GM12878 (cell line): ENCODE results near the gene ADAMTS17. TPM values are rescaled to one million over a fixed set of nuclear protein-coding genes. Genes with fewer than 3 reads are reported as not detected.

Experiments used
- ATAC-seq: fragments of 200-7000 bp; cut with Tn5 transposase; 3 replicates; pipeline ENCODE4 v1.9.1; 2020; ENCODE audit warnings: mild to moderate bottlenecking, moderate library complexity
- BruUV-seq: library from RNA; stranded (reverse); fragments of 400-500 nt; replicated peaks from 2 replicates; lab custom pipeline; 2021; lab: Mats Ljungman, UMichigan
- CTCF ChIA-PET: fragments of 300-600 bp; sonication (Branson Sonifier 250); formaldehyde crosslinking; extraction: SDS; loops from one replicate; lab custom pipeline; 2021; ENCODE audit warnings: inconsistent platforms; lab: Yijun Ruan, JAX
- POLR2A ChIA-PET: fragments of 350-600 bp; formaldehyde crosslinking; extraction: SDS; loops from one replicate; lab custom pipeline; 2021; ENCODE audit warnings: inconsistent platforms; lab: Charles Lee
- RAD21 ChIA-PET: fragments of 300-600 bp; sonication (Branson Sonifier 250); formaldehyde crosslinking; loops from one replicate; lab custom pipeline; 2023; ENCODE audit warnings: antibody characterized with exemption; ENCODE audit not compliant: unreplicated experiment; lab: Charles Lee
- SMC1A ChIA-PET: fragments of 300-600 bp; sonication (Branson Sonifier 250); formaldehyde crosslinking; loops from one replicate; lab custom pipeline; 2023; ENCODE audit not compliant: unreplicated experiment, uncharacterized antibody; lab: Charles Lee
- DNase-seq: peaks from one replicate; pipeline ENCODE4 v3.0.0-alpha.2; 2011; ENCODE audit warnings: low read depth, low spot score
- FAIRE-seq: peaks from 3 replicates; lab custom pipeline; 2011; peaks lifted over from hg19 to GRCh38; lab: Jason Lieb, UNC
- H2AFZ ChIP-seq: 2 replicates; pipeline ENCODE4 v1.6.0; 2011; ENCODE audit warnings: low read depth, low read length, control low read depth; ENCODE audit not compliant: control insufficient read depth
- H3K27ac ChIP-seq: 2 replicates; pipeline ENCODE4 v1.5.1; 2011; ENCODE audit warnings: control low read depth; ENCODE audit not compliant: control insufficient read depth, insufficient read depth
- H3K27me3 ChIP-seq, 2 experiments: replicated peaks in 1 of 2; 2 replicates each; pipeline versions ENCODE4 v1.6.0 to v1.6.1; 2011; ENCODE audit warnings: low read length in 1 of 2; ENCODE audit not compliant: control insufficient read depth in 2 of 2, insufficient read depth in 2 of 2
- H3K36me3 ChIP-seq, 2 experiments: 2 replicates each; pipeline ENCODE4 v1.5.1; 2011; ENCODE audit warnings: low read length in 1 of 2; ENCODE audit not compliant: control insufficient read depth in 2 of 2, insufficient read depth in 2 of 2
- H3K4me1 ChIP-seq: 2 replicates; pipeline ENCODE4 v1.6.1; 2011; ENCODE audit warnings: mild to moderate bottlenecking, low read length, moderate library complexity, mixed read lengths; ENCODE audit not compliant: control insufficient read depth, insufficient read depth
- H3K4me2 ChIP-seq: 2 replicates; pipeline ENCODE4 v1.6.0; 2011; ENCODE audit warnings: control low read depth; ENCODE audit not compliant: control insufficient read depth, insufficient read depth
- H3K4me3 ChIP-seq: fragments of 200-600 bp; sonication (generic); 2 replicates; pipeline ENCODE4 v1.5.1; 2016
- H3K79me2 ChIP-seq: 2 replicates; pipeline ENCODE4 v1.6.0; 2011; ENCODE audit warnings: low read length; ENCODE audit not compliant: control insufficient read depth, insufficient read depth
- H3K9ac ChIP-seq: 2 replicates; pipeline ENCODE4 v1.8.0; 2011; ENCODE audit warnings: low read length, control low read depth, mixed read lengths; ENCODE audit not compliant: control insufficient read depth, insufficient read depth
- H3K9me3 ChIP-seq: replicated peaks from 3 replicates; pipeline ENCODE4 v1.5.1; 2011; ENCODE audit warnings: mild to moderate bottlenecking, low read length; ENCODE audit not compliant: control insufficient read depth, insufficient read depth
- H4K20me1 ChIP-seq: 2 replicates; pipeline ENCODE4 v1.6.0; 2011; ENCODE audit not compliant: control insufficient read depth, insufficient read depth
- BCL3 ChIP-seq: IDR thresholded peaks from 2 replicates; pipeline ENCODE4 v1.6.1; 2011; ENCODE audit warnings: borderline replicate concordance, low read depth, mild to moderate bottlenecking, moderate library complexity, low read length; ENCODE audit not compliant: insufficient read depth, poor library complexity, severe bottlenecking
- CBFB ChIP-seq: IDR thresholded peaks from 2 replicates; pipeline ENCODE4 v1.6.1; 2016; ENCODE audit warnings: antibody characterized with exemption, low read depth
- FOXM1 ChIP-seq: IDR thresholded peaks from 2 replicates; pipeline ENCODE4 v1.6.1; 2012; ENCODE audit warnings: low read depth, mild to moderate bottlenecking, inconsistent platforms, low read length, moderate library complexity
- JUNB ChIP-seq: IDR thresholded peaks from 2 replicates; pipeline ENCODE4 v1.6.1; 2016; ENCODE audit warnings: antibody characterized with exemption, mild to moderate bottlenecking
- MYC ChIP-seq: IDR thresholded peaks from 2 replicates; pipeline ENCODE4 v1.6.1; 2011; ENCODE audit warnings: mild to moderate bottlenecking, low read length, moderate library complexity, inconsistent platforms; ENCODE audit not compliant: insufficient read depth, insufficient replicate concordance, insufficient read length, severe bottlenecking
- POLR2A ChIP-seq: IDR thresholded peaks from 2 replicates; pipeline ENCODE4 v1.6.1; 2011; ENCODE audit warnings: low read depth, mild to moderate bottlenecking, low read length
- RELA ChIP-seq: fragments of 450-650 bp; IDR thresholded peaks from 2 replicates; pipeline ENCODE4 v1.8.0; 2014; ENCODE audit warnings: borderline replicate concordance; ENCODE audit not compliant: partially characterized antibody
- RUNX3 ChIP-seq: IDR thresholded peaks from 2 replicates; pipeline ENCODE4 v1.6.1; 2012; ENCODE audit warnings: low read length, inconsistent platforms
- SP1 ChIP-seq: IDR thresholded peaks from one replicate; pipeline ENCODE4 v1.6.1; 2011; ENCODE audit warnings: low read depth, low read length
- ZNF592 ChIP-seq: fragments of 450-650 bp; IDR thresholded peaks from 2 replicates; pipeline ENCODE4 v1.6.1; 2017; ENCODE audit warnings: mild to moderate bottlenecking, moderate library complexity
- WGBS: methylation state at CpG from one replicate; pipeline ENCODE4 v1.1.6; 2016; ENCODE audit warnings: low lambda C conversion rate; ENCODE audit not compliant: insufficient replicate concordance, insufficient coverage; ENCODE audit errors: missing lambda C conversion rate; 5-methylcytosine and 5-hydroxymethylcytosine counted together
- in situ Hi-C: fragments of 300-500 bp; cut with MboI; formaldehyde crosslinking; loops from 9 replicates; pipeline ENCODE4 v1.14.3; 2018; ENCODE audit warnings: mixed read lengths
- intact Hi-C: fragments of 100-400 bp; cut with micrococcal nuclease; formaldehyde crosslinking; loops from one replicate; pipeline ENCODE4 v1.14.2; 2022; ENCODE audit not compliant: unreplicated experiment
- polyA plus RNA-seq, 11 experiments: library from polyadenylated mRNA; depleted of rRNA in 4 of 11; unstranded in 6 of 11; stranded (reverse) in 5 of 11; fragments of >200 nt; fragmentation: Nextera tagmentation in 4 of 11; fragmentation: Illumina TruSeq in 1 of 11; extraction: Ambion mirVana in 4 of 11; extraction: Trizol in 1 of 11; gene quantifications; 1 replicate in 1 of 11; 2 replicates in 10 of 11; pipeline versions ENCODE4 v1.2.1 to v1.2.3, GENCODE V29; 2011 to 2016; ENCODE audit warnings: inconsistent platforms in 2 of 11, missing spikeins in 2 of 11, low read depth in 1 of 11
- total RNA-seq, 4 experiments: library from RNA; depleted of rRNA in 3 of 4; stranded (reverse); fragments of >200 nt in 3 of 4; fragmentation: Illumina TruSeq in 1 of 4; extraction: Trizol in 1 of 4; gene quantifications; 2 replicates each; pipeline versions ENCODE4 v1.2.1 to v1.2.3, GENCODE V29; 2013 to 2021

The ADAMTS17 gene
- total and polyA plus RNA-seq, 10 of the 15 experiments (the other 5 are each of a cell fraction or from before 2014, with no cell fraction given) = 0.04 to 0.50 (median 0.10) TPM; not detected in 4

GRCh38 chr15:100038736-100039135, 303.0 kb downstream of the ADAMTS17 start:
- FAIRE-seq = no peak
- H4K20me1 ChIP-seq = no peaks in the 10 kb centered on the region
- intact Hi-C loops (no loop called here), in situ Hi-C loops (no loop called here)
- no peaks in the 10 kb centered on the region; a peak in 1 of 4 replicates for H3K27me3 ChIP-seq
- ChIA-PET SMC1A (no interaction called here), POLR2A (no interaction called here), RAD21 (no interaction called here), CTCF (no interaction called here)
- WGBS = 24% methylated on average over 5 of the region's 5 CpGs
- H3K9me3 ChIP-seq = no peaks in the 10 kb centered on the region
- H3K4me3 ChIP-seq = no peak overlapping the region
- no peak for ATAC-seq
- no peaks in the 10 kb centered on the region for H3K4me1 ChIP-seq
- no peak for TF ChIP-seq RELA
- TF ChIP-seq ZNF592 = no peak
- no peak for TF ChIP-seq SP1
- no peak for TF ChIP-seq MYC
- TF ChIP-seq POLR2A = no peak
- TF ChIP-seq RUNX3 = no peak
- no peak for TF ChIP-seq JUNB
- no peak for TF ChIP-seq FOXM1
- TF ChIP-seq BCL3 = no peak
- TF ChIP-seq CBFB = no peak
- TF ChIP-seq, all 136 proteins: peak for 0
- H3K9ac ChIP-seq = no peak overlapping the region
- no peak overlapping the region for H2AFZ ChIP-seq
- no peaks in the 10 kb centered on the region for H3K36me3 ChIP-seq
- no peak for DNase-seq
- no peak overlapping the region for H3K4me2 ChIP-seq
- no peaks in the 10 kb centered on the region for H3K79me2 ChIP-seq
- BruUV-seq = no TSS peak
- no peak overlapping the region for H3K27ac ChIP-seq
